ENCODE data around the gene SIRPG.

Gene SIRPG

GRCh38 chr20:1673424-1673823 lies 15.8 kb upstream of the SIRPG start:
- no peak overlapping the region for H3K4me3 ChIP-seq (replicated peaks; ENCODE audit: low read depth, low read length)
- TF ChIP-seq CTCF (IDR thresholded peaks at IDR 0.05; ENCODE audit: low read depth, low read length, missing control alignments): no peak
- no peak for DNase-seq (ENCODE audit: extremely low read depth, low read depth)

GRCh38 chr20:1672728-1673127 lies 15.1 kb upstream of the SIRPG start:
- no peak for DNase-seq (ENCODE audit: extremely low read depth, low read depth)
- H3K4me3 ChIP-seq (replicated peaks; ENCODE audit: low read depth, low read length): no peak overlapping the region
- TF ChIP-seq CTCF (IDR thresholded peaks at IDR 0.05; ENCODE audit: low read depth, low read length, missing control alignments): no peak

DNA sequence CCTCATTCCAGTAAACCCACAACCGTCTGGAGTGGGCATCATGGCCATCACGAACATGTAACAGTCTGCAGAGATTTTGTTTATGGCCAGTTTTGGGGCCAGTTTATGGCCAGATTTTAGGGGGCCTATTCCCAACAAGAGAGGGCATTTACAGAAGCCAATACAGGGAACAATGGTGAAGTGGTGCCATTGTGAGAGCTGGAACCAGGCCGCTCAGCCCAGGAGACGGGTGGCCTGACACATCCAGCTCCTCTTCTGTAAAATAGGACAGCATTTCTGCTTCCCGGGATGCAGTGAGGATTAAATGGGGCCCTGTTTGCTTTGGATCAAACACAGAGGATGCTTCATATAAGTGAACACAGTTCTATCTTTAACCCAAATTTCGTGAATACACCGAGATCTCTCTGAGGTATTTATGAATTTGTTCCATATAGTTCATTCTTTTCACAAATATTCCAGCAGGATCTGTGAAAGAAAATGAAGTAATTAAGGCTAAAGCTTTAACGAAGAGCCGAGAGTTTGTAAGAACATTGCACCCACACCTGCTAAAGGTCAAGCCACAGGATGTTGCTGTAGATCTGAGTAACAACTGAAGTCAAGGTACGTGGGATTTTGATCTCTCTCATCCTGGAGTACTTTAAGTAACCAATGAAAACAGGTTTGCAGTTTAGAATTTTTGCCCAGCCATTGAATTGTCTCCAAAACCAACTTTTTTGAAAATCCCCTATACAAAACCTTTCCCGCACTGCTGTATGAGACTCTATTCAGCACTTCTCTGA lies 14.5 kb upstream of the SIRPG start:
- no peak for TF ChIP-seq CTCF (IDR thresholded peaks at IDR 0.05; ENCODE audit: low read depth, low read length, missing control alignments)
- no peak for DNase-seq (ENCODE audit: extremely low read depth, low read depth)
- no peak overlapping the region for H3K4me3 ChIP-seq (replicated peaks; ENCODE audit: low read depth, low read length)

GRCh38 chr20:1669304-1669703 lies 11.7 kb upstream of the SIRPG start:
- no peak for DNase-seq (ENCODE audit: extremely low read depth, low read depth)
- H3K4me3 ChIP-seq (replicated peaks; ENCODE audit: low read depth, low read length): no peak overlapping the region
- TF ChIP-seq CTCF (IDR thresholded peaks at IDR 0.05; ENCODE audit: low read depth, low read length, missing control alignments): no peak

DNA sequence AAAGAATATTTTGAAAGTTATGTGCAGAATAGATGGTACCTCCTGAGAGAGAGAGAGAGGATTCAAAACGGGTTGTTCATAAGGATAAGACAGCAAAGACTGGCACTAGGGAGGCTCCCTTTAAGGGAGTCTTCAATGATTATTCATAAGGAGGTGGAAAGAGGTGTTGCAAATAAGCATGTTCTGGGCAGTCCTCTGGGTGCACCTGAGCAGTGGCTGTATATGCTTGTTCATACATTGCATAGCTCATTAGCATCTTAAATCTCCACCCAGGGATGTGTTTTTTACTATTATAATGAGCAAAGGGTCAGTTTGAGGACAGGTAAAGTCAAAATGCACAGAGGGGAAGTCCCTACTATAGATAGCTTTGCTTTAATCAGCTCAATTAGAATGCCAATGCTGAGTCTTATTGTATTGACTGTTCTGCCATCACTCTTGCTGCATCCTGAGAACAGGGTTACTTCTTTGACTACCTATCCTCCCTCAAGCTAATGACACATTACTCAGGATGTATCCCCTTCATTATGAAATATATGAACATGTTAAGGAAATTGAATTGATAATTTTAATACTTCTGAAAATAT lies 10.0 kb upstream of the SIRPG start:
- TF ChIP-seq CTCF (IDR thresholded peaks at IDR 0.05; ENCODE audit: low read depth, low read length, missing control alignments): no peak
- no peak for DNase-seq (ENCODE audit: extremely low read depth, low read depth)
- no peak overlapping the region for H3K4me3 ChIP-seq (replicated peaks; ENCODE audit: low read depth, low read length)

GRCh38 chr20:1666802-1667201 lies 9.2 kb upstream of the SIRPG start:
- DNase-seq (ENCODE audit: extremely low read depth, low read depth): no peak
- H3K4me3 ChIP-seq (replicated peaks; ENCODE audit: low read depth, low read length): no peak overlapping the region
- TF ChIP-seq CTCF (IDR thresholded peaks at IDR 0.05; ENCODE audit: low read depth, low read length, missing control alignments): no peak

All from HFF-Myc (cell line).